Cardiac atrium fibroblast (primary cell): ENCODE measurements around the gene CD38. TPM values are rescaled to one million over a fixed set of nuclear protein-coding genes. Genes with fewer than 3 reads are reported as not detected.

Experiments used
- total RNA-seq: library from RNA; depleted of rRNA; stranded (reverse); fragments of >200 nt; gene quantifications from 2 replicates; pipeline ENCODE4 v1.2.3, GENCODE V29; 2015

CD38 gene
- 0.16 TPM in 1 of 2 replicates, not detected in the other for total RNA-seq

DNA sequence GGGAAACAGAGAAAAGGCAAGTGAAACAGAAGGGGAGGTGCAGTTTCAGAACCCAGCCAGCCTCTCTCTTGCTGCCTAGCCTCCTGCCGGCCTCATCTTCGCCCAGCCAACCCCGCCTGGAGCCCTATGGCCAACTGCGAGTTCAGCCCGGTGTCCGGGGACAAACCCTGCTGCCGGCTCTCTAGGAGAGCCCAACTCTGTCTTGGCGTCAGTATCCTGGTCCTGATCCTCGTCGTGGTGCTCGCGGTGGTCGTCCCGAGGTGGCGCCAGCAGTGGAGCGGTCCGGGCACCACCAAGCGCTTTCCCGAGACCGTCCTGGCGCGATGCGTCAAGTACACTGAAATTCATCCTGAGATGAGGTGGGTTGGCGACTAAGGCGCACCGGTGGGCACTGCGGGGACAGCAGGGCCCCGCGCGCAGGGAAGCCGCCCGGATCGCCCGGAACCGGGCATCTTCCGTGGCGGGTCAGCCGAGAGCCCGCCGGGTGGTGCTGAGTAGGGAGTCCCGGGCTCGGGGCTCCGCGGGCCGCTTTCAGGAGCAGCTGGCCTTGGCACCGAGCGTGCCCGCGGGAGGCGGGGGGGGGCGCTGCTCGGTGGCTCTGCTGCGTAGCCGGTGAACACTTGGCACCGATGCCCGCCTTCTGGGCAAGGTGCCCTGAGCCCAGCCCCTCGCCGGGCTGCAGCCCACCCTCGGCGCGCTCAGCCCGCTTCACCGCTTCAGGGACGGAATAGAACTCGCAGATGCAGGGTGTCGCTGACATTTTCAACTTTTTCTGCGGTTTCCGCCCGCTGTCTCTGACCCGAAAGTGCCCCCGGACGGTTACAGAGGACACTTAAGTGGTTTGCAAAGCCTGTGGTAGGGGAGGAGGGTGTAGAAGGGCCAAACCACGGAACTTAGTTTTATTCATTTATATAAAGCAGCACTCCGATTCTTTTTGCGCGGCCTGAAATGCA, at the start of gene CD38:
Gene CD38, plus strand, starts transcription at position 40 of the 953 bp plus-strand sequence. Its CDS starts 87 bp downstream, at position 127.

Other genes starting within 250 kb of the CD38 start
- 52.2 and 60.8 TPM in 2 replicates for gene FBXL5, start 123.0 kb upstream of the CD38 start, total RNA-seq
- 9.4 and 36.6 TPM in 2 replicates for gene FAM200B, start 96.5 kb upstream of the CD38 start, total RNA-seq
- gene BST1, start 75.3 kb upstream of the CD38 start, total RNA-seq, result 29.0 and 30.3 TPM in 2 replicates
- not detected in 2 replicates for gene FGFBP1, start 160.4 kb downstream of the CD38 start, total RNA-seq
- not detected in 2 replicates for gene FGFBP2, start 184.8 kb downstream of the CD38 start, total RNA-seq